ENCODE results near the gene SAMD3.
"Not testable (repeated sequence)": the region's sequence is repeated elsewhere in the genome, so short reads cannot be mapped to it uniquely, and the experiment has no call there.

SAMD3 gene

GRCh38 chr6:130222775-130223174 lies at the start of gene SAMD3:
TSS of gene SAMD3 (minus strand) at chr6:130222951. CDS start at chr6:130215273, 7,678 bp downstream.
- no peak for DNase-seq (ENCODE audit: low read depth, low spot score)

GRCh38 chr6:130269969-130270635 lies 47.4 kb upstream of the SAMD3 start:
- no peak for DNase-seq (ENCODE audit: low read depth, low spot score)

GRCh38 chr6:130265553-130265952 lies 42.8 kb upstream of the SAMD3 start:
- DNase-seq (ENCODE audit: low read depth, low spot score): not testable (repeated sequence)

- no peak for DNase-seq (ENCODE audit: low read depth, low spot score)
These were observed 39.3 kb upstream of the SAMD3 start for GRCh38 chr6:130262008-130262407.

- not testable (repeated sequence) for DNase-seq (ENCODE audit: low read depth, low spot score)
These were observed 38.8 kb upstream of the SAMD3 start for GRCh38 chr6:130261558-130261957.

- DNase-seq (ENCODE audit: low read depth, low spot score): not testable (repeated sequence)
These were observed 38.0 kb upstream of the SAMD3 start for GRCh38 chr6:130260614-130261241.

- DNase-seq (ENCODE audit: low read depth, low spot score): not testable (repeated sequence)
These were observed 37.3 kb upstream of the SAMD3 start for GRCh38 chr6:130260050-130260462.

- no peak for DNase-seq (ENCODE audit: low read depth, low spot score)
These were observed 36.8 kb upstream of the SAMD3 start for GRCh38 chr6:130259557-130259956.

GRCh38 chr6:130259140-130259539 lies 36.4 kb upstream of the SAMD3 start:
- no peak for DNase-seq (ENCODE audit: low read depth, low spot score)

GRCh38 chr6:130252527-130253237 lies 29.9 kb upstream of the SAMD3 start:
- DNase-seq (ENCODE audit: low read depth, low spot score): peak; percentile 2

GRCh38 chr6:130245267-130245666 lies 22.5 kb upstream of the SAMD3 start:
- no peak for DNase-seq (ENCODE audit: low read depth, low spot score)

- DNase-seq (ENCODE audit: low read depth, low spot score): no peak
These were observed 22.0 kb upstream of the SAMD3 start for GRCh38 chr6:130244728-130245127.

- peak; percentile 76 for DNase-seq (ENCODE audit: low read depth, low spot score)
These were observed 17.5 kb upstream of the SAMD3 start for GRCh38 chr6:130240232-130240631.

- DNase-seq (ENCODE audit: low read depth, low spot score): peak; percentile 8
These were observed 17.0 kb upstream of the SAMD3 start for GRCh38 chr6:130239755-130240154.

GRCh38 chr6:130233330-130233729 lies 10.6 kb upstream of the SAMD3 start:
- peak; percentile 72 for DNase-seq (ENCODE audit: low read depth, low spot score)

GRCh38 chr6:130230531-130230930 lies 7.8 kb upstream of the SAMD3 start:
- not testable (repeated sequence) for DNase-seq (ENCODE audit: low read depth, low spot score)

- DNase-seq (ENCODE audit: low read depth, low spot score): no peak
These were observed 6.9 kb upstream of the SAMD3 start for GRCh38 chr6:130229645-130230044.

- DNase-seq (ENCODE audit: low read depth, low spot score): no peak
These were observed 757 bp upstream of the SAMD3 start for GRCh38 chr6:130223508-130223907.

GRCh38 chr6:130218134-130218533 lies 4.6 kb downstream of the SAMD3 start:
- no peak for DNase-seq (ENCODE audit: low read depth, low spot score)

GRCh38 chr6:130216620-130217019 lies 6.1 kb downstream of the SAMD3 start:
- no peak for DNase-seq (ENCODE audit: low read depth, low spot score)

GRCh38 chr6:130215526-130215925 lies 7.2 kb downstream of the SAMD3 start:
- DNase-seq (ENCODE audit: low read depth, low spot score): no peak

- DNase-seq (ENCODE audit: low read depth, low spot score): no peak
These were observed 10.4 kb downstream of the SAMD3 start for GRCh38 chr6:130212215-130212874.

All from astrocyte of the hippocampus (primary cell).